ENCODE data around the gene CREBRF.

The CREBRF gene

GRCh38 chr5:173158366-173158765 is 102.2 kb downstream of the CREBRF start:
- no peak for DNase-seq (ENCODE audit: low spot score)

- no peak for DNase-seq (ENCODE audit: low spot score)
These were observed 103.1 kb downstream of the CREBRF start for GRCh38 chr5:173159256-173159655.

GRCh38 chr5:173161148-173161547 is 105.0 kb downstream of the CREBRF start:
- no peak for DNase-seq (ENCODE audit: low spot score)

GRCh38 chr5:173163219-173163618 is 107.1 kb downstream of the CREBRF start:
- DNase-seq (ENCODE audit: low spot score): no peak

- no peak for DNase-seq (ENCODE audit: low spot score)
These were observed 109.2 kb downstream of the CREBRF start for GRCh38 chr5:173165177-173166016.

- DNase-seq (ENCODE audit: low spot score): no peak
These were observed 116.0 kb downstream of the CREBRF start for GRCh38 chr5:173172166-173172565.

- no peak for DNase-seq (ENCODE audit: low spot score)
These were observed 119.4 kb downstream of the CREBRF start for GRCh38 chr5:173175523-173175922.

GRCh38 chr5:173178369-173178910 is 122.3 kb downstream of the CREBRF start:
- no peak for DNase-seq (ENCODE audit: low spot score)

- DNase-seq (ENCODE audit: low spot score): no peak
These were observed 124.2 kb downstream of the CREBRF start for GRCh38 chr5:173180331-173180730.

GRCh38 chr5:173187054-173187743 is 131.0 kb downstream of the CREBRF start:
- no peak for DNase-seq (ENCODE audit: low spot score)

GRCh38 chr5:173188280-173188679 is 132.1 kb downstream of the CREBRF start:
- DNase-seq (ENCODE audit: low spot score): no peak

All from CD4-positive, alpha-beta T cell treated with Interleukin-6 at 100 ng/mL for 8 hours (primary cell).